A549 (cell line): ENCODE results near the gene MED13L.

Source experiments
- EP300 ChIP-seq, 2 experiments: fragments of >200 bp; sonication (Bioruptor Twin); formaldehyde crosslinking; IDR thresholded peaks; 2 replicates in 1 of 2; 3 replicates in 1 of 2; pipeline ENCODE4 v1.6.1; 2016 to 2017
- FOSL2 ChIP-seq, 2 experiments: fragments of 450-650 bp in 1 of 2; fragments of >200 bp in 1 of 2; sonication (Bioruptor Twin) in 1 of 2; formaldehyde crosslinking; IDR thresholded peaks; 2 replicates each; pipeline versions ENCODE4 v1.5.0 to v1.6.1; 2016 to 2020; ENCODE audit warnings: mild to moderate bottlenecking in 1 of 2, moderate library complexity in 1 of 2
- JUNB ChIP-seq: fragments of >200 bp; sonication (Bioruptor Twin); formaldehyde crosslinking; IDR thresholded peaks from 2 replicates; pipeline ENCODE4 v1.6.1; 2016
- MAFK ChIP-seq: fragments of 450-650 bp; IDR thresholded peaks from 2 replicates; pipeline ENCODE4 v1.6.1; 2014; ENCODE audit not compliant: partially characterized antibody
- MYC ChIP-seq: IDR thresholded peaks from 2 replicates; pipeline ENCODE4 v1.6.1; 2012; ENCODE audit warnings: mild to moderate bottlenecking, inconsistent platforms, low read length, improper control_type of control experiment, borderline replicate concordance
- POLR2A ChIP-seq: IDR thresholded peaks from 2 replicates; pipeline ENCODE4 v1.6.1; 2012; ENCODE audit warnings: mild to moderate bottlenecking, low read length
- RCOR1 ChIP-seq: fragments of 150-350 bp; IDR thresholded peaks from 2 replicates; pipeline ENCODE4 v1.6.1; 2014; ENCODE audit warnings: antibody characterized with exemption, low read length, low read depth
- SMC3 ChIP-seq: fragments of >200 bp; sonication (Bioruptor Twin); formaldehyde crosslinking; IDR thresholded peaks from 3 replicates; pipeline ENCODE4 v1.6.1; 2018; ENCODE audit warnings: inconsistent platforms
- TF ChIP-seq, protein P1 (sequence below): fragments of >200 bp; sonication (Bioruptor Twin); formaldehyde crosslinking; IDR thresholded peaks from 3 replicates; pipeline ENCODE4 v1.5.1; 2016
- TF ChIP-seq, protein P2 (sequence below): fragments of 250-450 bp; sonication (Bioruptor Pico); IDR thresholded peaks from 2 replicates; pipeline ENCODE4 v1.5.0; 2021; ENCODE audit warnings: mild to moderate bottlenecking, moderate library complexity, borderline replicate concordance

DNA sequence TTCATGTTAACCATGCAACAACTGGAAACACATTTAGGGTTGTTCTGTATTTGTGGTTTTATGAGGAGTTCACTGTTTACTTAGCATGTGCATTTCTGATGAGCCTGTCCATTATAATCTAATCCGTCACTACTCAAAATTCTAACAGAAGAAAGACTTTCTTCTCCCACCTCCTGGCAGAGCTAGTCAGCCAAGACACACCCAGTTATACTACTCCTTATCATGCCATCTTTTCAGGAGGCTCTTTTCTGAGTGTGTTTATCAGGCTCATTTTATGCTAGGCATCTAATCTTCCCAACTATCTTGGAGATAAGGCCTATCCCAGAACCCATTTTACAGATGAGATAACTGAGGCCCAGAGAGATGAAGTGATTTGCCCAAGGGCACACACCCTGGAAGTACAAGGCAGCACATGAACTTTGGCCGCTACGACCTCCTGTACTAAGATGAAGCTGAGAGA lies 10.4 kb upstream of the MED13L start:
- TF ChIP-seq, protein P1, sequence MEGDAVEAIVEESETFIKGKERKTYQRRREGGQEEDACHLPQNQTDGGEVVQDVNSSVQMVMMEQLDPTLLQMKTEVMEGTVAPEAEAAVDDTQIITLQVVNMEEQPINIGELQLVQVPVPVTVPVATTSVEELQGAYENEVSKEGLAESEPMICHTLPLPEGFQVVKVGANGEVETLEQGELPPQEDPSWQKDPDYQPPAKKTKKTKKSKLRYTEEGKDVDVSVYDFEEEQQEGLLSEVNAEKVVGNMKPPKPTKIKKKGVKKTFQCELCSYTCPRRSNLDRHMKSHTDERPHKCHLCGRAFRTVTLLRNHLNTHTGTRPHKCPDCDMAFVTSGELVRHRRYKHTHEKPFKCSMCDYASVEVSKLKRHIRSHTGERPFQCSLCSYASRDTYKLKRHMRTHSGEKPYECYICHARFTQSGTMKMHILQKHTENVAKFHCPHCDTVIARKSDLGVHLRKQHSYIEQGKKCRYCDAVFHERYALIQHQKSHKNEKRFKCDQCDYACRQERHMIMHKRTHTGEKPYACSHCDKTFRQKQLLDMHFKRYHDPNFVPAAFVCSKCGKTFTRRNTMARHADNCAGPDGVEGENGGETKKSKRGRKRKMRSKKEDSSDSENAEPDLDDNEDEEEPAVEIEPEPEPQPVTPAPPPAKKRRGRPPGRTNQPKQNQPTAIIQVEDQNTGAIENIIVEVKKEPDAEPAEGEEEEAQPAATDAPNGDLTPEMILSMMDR: no peak
- TF ChIP-seq RCOR1 (no peak), SMC3 (no peak), POLR2A (no peak), MAFK (no peak), FOSL2 (IDR thresholded peaks at IDR 0.05) (no peak), FOSL2 (CRISPR knock-in tag; IDR thresholded peaks at IDR 0.05) (no peak), JUNB (no peak), EP300 (IDR thresholded peaks at IDR 0.05) (no peak), MYC (no peak)
- TF ChIP-seq, protein P2, sequence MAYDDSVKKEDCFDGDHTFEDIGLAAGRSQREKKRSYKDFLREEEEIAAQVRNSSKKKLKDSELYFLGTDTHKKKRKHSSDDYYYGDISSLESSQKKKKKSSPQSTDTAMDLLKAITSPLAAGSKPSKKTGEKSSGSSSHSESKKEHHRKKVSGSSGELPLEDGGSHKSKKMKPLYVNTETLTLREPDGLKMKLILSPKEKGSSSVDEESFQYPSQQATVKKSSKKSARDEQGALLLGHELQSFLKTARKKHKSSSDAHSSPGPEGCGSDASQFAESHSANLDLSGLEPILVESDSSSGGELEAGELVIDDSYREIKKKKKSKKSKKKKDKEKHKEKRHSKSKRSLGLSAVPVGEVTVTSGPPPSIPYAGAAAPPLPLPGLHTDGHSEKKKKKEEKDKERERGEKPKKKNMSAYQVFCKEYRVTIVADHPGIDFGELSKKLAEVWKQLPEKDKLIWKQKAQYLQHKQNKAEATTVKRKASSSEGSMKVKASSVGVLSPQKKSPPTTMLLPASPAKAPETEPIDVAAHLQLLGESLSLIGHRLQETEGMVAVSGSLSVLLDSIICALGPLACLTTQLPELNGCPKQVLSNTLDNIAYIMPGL: no peak
